Frontal cortex (tissue), 4 donors: ENCODE data around the gene RPS6KA4. TPM values are rescaled to one million over a fixed set of nuclear protein-coding genes. Genes with fewer than 3 reads are reported as not detected.

Experiments used
- DNase-seq, 2 donors: peaks; one replicate each; pipeline ENCODE4 v3.0.0; 2012; ENCODE audit warnings: low spot score in 2 of 2
- FAIRE-seq: peaks from 2 replicates; lab custom pipeline; 2012; peaks lifted over from hg19 to GRCh38; lab: Jason Lieb, UNC
- total RNA-seq: library from RNA; depleted of rRNA; stranded (reverse); fragments of >200 nt; gene quantifications from one replicate; pipeline ENCODE4 v1.2.3, GENCODE V29; 2014
- donor health status: control.
- donor health status: control.
- donor health status: control.

Gene RPS6KA4
- total RNA-seq, 1 donor from 2014 or later: 9.4 TPM

GRCh38 chr11:64343767-64344559 lies 15.0 kb upstream of the RPS6KA4 start:
- DNase-seq (no peak), FAIRE-seq (no peak)

- FAIRE-seq (no peak), DNase-seq (no peak)
These were observed 14.2 kb upstream of the RPS6KA4 start for GRCh38 chr11:64344787-64345186.

GRCh38 chr11:64347193-64347867 lies 11.6 kb upstream of the RPS6KA4 start:
- no peak for FAIRE-seq
- DNase-seq: no peak

GRCh38 chr11:64348383-64349024 lies 10.5 kb upstream of the RPS6KA4 start:
- FAIRE-seq: no peak

DNA sequence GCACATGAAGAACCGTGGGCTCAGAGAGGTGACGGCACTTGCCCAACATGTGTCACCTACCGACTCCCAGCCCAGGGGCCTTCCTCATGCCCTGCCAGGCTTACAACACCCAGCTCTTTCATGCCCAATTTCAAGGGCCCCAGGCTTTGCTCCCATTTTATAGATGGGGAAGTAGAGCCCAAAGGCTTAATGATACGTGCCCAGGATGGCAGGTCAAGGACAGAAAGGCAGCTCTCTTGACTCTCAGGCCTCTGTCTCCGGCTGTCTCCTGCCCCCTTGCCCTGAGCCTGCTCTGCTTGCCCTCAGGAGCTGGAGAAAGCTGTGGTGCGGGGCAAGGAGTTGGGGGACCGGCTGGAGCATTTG lies 10.0 kb upstream of the RPS6KA4 start:
- DNase-seq (no peak), FAIRE-seq (no peak)

More at GRCh38 chr11:64348383-64349024, 10.5 kb upstream of the RPS6KA4 start:
- DNase-seq: peak in 1 of 2 donors; percentile 33

DNA sequence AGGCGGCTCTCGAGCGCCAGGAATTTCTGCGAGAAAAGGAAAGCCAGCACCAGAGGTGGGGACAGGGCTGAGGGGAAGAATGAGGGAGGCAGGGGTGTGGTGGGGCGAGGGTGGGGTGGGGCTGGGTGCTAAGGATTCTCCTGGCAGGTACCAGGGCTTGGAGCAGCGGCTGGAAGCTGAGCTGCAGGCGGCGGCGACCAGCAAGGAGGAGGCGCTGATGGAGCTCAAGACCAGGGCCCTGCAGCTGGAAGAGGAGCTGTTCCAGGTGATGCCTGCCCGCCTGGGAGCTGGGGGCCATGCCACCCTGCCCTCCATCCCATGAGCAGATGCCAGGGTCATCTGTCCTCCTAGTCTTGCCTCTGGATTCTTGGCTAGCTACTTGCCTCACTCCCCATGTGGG lies 9.6 kb upstream of the RPS6KA4 start:
- FAIRE-seq (no peak), DNase-seq (no peak)

GRCh38 chr11:64351136-64351631 lies 7.8 kb upstream of the RPS6KA4 start:
- FAIRE-seq (no peak), DNase-seq (no peak)

DNA sequence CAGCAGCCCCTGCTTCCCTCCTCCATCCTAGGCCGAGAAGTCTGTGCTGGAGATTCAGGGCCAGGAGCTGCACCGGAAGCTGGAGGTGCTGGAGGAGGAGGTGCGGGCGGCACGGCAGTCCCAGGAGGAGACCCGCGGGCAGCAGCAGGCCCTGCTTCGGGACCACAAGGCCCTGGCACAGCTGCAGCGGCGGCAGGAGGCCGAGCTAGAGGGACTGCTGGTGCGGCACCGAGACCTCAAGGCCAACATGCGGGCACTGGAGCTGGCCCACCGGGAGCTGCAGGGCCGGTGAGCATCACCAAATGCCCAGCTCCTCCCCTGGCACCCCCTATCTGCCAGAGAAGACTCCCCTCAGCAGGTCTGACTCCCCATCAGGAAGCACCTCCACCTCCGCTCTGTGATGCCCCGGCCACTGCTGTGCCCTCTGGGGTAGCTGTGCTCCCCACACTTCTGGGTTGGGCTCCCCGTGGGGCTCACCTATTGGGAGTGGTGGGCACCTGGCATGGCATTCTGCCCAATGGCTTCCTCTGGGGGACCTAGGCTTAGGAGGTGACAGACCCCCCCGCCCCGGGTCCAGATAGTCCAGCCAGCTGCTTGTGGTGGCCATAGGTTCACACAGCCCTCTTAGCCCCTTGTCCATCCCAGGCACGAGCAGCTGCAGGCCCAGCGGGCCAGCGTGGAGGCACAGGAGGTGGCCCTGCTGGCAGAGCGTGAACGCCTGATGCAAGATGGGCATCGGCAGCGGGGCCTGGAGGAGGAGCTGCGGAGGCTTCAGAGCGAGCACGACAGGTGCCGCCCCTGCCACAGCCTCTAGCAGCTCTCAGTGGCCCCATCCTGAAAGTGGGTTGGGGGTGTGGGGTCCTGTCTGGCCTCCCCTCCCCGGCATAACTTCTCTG lies 6.6 kb upstream of the RPS6KA4 start:
- FAIRE-seq (no peak), DNase-seq (no peak)

GRCh38 chr11:64352995-64353714 lies 5.8 kb upstream of the RPS6KA4 start:
- DNase-seq (no peak), FAIRE-seq (no peak)

DNA sequence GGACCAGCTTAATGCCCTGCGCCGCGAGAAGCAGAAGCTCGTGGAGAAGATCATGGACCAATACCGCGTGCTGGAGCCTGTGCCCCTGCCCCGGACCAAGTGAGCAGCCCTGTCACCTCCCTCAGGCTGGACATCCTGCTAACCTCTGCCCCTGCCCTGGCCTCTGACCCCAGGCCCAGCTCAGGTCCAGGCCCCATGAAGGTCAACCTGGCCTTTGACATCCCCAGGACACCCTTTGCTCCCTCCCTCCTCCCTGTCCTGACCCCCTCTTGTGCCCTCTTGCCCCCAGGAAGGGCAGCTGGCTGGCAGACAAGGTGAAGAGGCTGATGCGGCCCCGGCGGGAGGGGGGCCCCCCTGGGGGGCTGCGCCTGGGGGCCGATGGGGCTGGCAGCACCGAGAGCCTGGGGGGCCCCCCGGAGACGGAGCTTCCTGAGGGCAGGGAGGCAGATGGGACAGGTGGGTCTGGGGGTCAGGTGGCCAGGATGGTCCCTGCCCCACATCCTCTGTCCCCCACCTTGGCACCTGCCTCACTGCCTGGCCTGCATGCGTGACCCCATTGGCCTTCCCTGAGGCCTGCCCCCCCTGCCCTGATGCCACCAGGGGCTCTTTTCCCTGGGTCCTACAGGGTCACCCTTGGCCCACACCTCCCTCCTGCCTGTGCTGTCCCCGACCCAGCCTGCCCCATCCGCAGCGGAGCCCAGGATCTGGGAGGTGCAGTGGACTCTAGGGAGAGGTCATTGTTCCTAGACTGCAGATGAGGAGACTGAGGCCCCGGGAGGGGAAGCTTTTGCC lies 5.1 kb upstream of the RPS6KA4 start:
- DNase-seq (no peak), FAIRE-seq (no peak)

DNA sequence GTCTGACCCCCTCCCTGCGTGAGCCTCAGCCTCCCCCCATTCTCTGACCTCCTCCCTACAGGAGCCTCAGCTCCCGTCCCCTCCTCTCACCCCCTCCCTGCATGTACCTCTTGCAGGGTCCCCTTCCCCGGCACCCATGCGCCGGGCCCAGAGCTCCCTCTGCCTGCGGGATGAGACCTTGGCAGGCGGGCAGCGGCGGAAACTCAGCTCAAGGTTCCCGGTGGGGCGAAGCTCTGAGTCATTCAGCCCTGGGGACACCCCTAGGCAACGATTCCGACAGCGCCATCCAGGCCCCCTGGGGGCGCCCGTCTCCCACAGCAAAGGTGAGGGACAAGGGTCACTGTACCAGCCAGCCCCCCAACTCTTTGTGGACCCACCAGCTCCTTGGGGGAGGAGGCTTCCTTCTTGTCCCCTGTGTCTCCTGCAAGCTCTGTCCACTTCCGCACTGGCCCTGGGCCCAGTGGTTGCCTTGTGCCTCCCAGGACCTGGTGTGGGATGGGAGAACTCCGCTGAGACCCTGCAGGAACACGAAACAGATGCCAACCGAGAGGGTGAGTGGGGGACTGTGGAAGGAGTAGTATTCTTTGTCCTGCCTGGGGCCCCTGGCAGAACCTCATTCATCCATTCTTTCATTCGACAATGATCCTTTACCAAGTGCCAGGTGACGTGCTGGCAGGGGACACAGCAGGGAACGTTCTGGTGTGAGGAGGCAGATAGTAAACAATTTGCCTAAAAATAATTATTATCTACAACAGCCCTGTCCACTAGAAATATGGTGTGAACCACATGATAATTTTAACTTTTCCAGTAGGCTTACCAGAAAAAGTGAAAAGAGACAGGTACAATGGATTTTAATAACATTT lies 3.7 kb upstream of the RPS6KA4 start:
- DNase-seq (peak; percentile 86 to 94), FAIRE-seq (no peak)

GRCh38 chr11:64356498-64357411 lies 2.2 kb upstream of the RPS6KA4 start:
- DNase-seq (no peak), FAIRE-seq (no peak)

DNA sequence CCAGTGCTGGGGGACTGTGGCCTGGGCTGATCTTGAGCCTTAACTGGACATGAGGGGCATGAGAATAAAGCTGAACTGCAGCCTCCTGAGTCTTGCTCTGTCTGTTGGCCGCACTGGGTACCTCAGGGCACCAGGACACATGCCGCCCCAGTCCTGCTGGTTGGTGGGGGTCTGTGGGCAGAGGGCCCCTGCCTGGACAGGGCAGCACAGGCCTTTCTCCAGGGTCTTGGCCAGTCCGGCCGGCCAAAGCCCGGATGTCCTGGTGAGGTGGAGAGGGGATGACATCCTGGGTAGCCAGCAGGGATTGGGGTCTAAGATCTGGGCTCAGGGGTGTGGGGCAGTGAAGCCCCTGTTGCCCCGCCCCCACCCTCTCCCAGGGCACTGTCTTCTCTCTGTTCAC lies 1.5 kb upstream of the RPS6KA4 start:
- DNase-seq (no peak), FAIRE-seq (no peak)

GRCh38 chr11:64357904-64358535 lies 942 bp upstream of the RPS6KA4 start:
- FAIRE-seq: no peak
- DNase-seq: no peak

DNA sequence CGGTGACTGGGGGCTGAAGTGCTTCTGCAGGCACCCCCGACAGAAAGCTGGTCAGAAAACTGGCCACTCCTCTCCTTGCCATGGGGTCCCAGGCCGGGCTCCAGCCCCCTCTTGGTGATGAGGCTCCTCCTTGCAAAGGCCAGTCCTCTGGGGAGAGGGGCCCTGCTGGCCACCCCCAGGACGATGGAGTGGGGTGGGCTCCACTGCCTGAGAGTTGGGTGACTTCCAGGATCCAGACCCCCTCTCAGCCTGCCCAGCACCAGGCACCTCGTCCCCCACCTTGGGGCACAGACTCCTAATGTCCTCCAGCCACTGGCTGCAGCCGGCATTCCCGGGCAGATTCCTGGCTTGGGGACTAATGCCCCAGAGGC lies 441 bp upstream of the RPS6KA4 start:
- no peak for FAIRE-seq
- DNase-seq: no peak
